HG03025 (cell line): Measurements from ENCODE around the gene CNIH1.
"Not testable (repeated sequence)": the region's sequence is repeated elsewhere in the genome, so short reads cannot be mapped to it uniquely, and the experiment has no call there.

Experiments
- ATAC-seq: cut with Tn5 transposase; IDR thresholded peaks from one replicate; pipeline ENCODE4 v1.9.1; 2021; ENCODE audit warnings: mild to moderate bottlenecking, moderate library complexity; ENCODE audit not compliant: unreplicated experiment, low FRiP score

The CNIH1 gene

GRCh38 chr14:54470701-54471100 is 29.5 kb upstream of the CNIH1 start:
- no peak for ATAC-seq

DNA sequence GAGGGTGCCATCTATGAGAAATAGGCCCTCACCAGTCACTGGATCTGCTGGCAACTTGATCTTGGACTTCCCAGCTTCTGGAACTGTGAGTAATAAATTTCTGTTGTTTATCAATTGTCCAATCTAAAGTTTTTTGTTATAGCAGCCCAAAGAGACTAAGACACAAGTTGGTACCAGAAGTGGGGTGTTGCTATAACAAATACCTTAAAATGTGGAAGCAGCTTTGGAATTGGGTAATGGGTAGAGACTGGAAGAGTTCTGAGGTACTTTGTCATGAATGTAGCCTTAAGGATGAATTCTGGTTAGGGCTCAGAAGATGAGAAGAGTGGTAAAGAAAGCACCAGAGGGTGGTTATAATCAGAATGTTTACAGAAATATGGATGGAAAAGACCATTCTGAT is 26.1 kb upstream of the CNIH1 start:
- no peak for ATAC-seq

DNA sequence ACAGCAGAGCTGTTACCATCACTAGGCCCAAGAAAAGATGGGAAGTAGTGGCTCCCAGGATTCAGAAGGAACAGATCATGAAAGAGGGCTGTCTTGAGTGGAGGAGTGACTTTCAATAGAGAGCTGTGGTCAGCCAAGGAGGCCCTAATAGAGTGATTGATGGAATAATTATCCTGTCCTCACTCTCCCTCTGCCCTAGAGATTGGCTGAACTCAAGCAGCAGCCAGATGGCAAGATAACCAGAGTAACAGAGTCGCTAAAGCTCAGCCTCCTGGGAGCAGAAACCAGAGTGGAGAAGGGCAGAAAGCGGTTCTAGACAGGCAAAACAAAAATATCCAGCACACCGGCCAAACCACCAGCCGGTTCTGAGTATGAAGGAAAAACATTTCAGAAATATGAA is 24.5 kb upstream of the CNIH1 start:
- ATAC-seq, result no peak

GRCh38 chr14:54462048-54462447 is 20.9 kb upstream of the CNIH1 start:
- ATAC-seq, result no peak

DNA sequence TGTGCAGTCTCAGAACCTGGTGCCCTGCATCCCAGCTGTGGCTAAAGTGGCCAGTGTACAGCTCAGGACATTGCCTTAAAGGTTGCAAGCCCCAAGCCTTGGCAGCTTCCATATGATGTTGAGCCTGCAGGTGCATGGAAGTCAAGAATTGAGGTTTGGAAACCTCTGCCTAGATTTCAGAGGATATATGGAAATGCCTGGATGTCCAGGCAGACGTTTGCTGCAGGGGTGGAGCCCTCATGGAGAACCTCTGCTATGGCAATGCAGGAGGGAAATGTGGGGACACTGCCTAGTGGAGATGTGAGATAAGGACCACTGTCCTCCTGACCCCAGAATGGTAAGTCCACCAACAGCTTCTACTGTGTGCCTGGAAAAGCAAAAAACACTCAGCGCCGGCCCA is 17.9 kb upstream of the CNIH1 start:
- no peak for ATAC-seq

GRCh38 chr14:54458536-54458935 is 17.4 kb upstream of the CNIH1 start:
- not testable (repeated sequence) for ATAC-seq

- no peak for ATAC-seq
Measured at GRCh38 chr14:54457609-54457996, 16.4 kb upstream of the CNIH1 start.

- not testable (repeated sequence) for ATAC-seq
Measured at GRCh38 chr14:54456820-54457608, 15.8 kb upstream of the CNIH1 start.

DNA sequence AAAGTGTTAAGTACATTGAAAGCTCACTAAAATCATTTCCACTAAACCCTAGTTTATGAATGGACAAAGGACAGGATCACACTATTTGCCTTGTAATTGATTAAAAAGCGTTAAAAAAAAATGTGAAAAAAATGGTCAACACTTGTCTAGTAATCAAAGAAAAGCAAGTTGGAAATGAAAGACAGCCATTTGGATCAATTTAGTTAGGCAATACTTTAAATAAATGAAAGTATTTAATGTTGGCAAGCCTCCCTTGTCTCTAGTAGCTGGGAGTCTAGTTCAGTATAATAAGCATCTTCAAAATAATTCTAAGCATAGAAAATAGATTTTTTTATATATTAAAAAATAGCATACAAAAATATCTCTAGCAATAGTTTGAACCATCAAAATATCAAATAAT is 14.2 kb upstream of the CNIH1 start:
- ATAC-seq, result no peak

GRCh38 chr14:54453990-54454389 is 12.8 kb upstream of the CNIH1 start:
- ATAC-seq, result not testable (repeated sequence)

DNA sequence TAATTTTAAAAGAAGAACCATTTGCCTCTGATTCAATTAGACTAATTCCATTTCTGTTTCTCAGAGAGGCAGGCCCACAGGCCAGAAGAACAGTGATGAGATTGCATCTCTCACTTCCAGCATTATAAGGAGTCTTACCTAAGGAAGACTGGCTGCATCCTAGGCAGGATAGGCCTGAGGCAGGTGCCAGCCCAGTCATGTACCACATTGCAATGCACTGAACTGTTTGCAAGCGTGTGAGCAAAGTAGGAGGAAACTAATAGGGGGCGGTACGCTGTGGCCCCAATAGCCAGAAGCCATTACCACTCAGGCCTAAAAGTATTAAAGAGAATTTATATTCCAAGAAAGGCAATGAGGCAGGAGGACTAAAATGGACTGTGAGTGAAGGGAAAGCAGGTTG is 12.1 kb upstream of the CNIH1 start:
- ATAC-seq, result no peak

GRCh38 chr14:54451961-54452360 is 10.8 kb upstream of the CNIH1 start:
- no peak for ATAC-seq

DNA sequence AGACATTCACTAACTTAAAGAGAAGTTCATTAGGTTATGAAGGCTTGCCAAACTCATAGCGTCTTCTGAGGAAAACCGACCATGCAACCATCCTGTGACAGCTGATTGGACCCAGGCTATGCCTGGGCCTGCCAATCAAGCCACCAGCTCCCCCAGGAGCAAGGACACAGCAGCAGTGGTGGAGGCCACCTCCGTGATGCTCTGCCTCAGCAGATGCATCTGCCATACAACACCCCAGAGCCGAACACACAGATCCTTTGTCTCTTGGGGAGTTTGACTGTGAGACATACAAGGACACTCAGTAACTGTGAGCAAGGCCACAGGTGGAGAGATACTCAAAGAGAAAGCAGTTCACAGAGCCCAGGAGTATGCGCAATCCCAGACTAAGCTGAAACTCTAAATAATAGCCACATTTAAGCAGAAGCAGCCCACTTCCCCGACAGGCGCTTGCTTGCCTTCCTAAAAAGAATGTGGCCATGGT is 10.0 kb upstream of the CNIH1 start:
- ATAC-seq, result no peak

- no peak for ATAC-seq
Measured at GRCh38 chr14:54450535-54450934, 9.4 kb upstream of the CNIH1 start.

DNA sequence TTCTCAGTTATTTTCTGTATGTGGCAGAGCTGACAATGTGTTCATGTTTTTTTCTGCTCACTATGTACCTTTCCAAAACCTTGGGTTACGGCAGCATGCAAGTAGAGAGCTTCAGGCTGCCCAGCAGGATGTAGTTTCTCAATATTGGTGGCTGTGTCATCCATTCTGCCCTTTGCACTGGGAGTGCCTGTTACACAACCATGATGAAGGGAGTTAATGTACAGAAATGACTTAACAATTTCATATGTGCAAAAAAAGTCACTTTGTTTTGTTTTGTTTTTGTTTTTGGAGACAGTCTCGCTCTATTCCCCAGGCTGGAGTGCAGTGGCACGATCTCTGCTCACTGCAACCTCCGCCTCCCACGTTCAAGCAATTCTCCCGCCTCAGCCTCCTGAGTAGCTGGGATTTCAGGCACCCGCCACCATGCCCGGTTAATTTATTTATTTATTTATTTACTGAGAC is 6.1 kb upstream of the CNIH1 start:
- no peak for ATAC-seq

- no peak for ATAC-seq
Measured at GRCh38 chr14:54446161-54446693, 5.1 kb upstream of the CNIH1 start.

DNA sequence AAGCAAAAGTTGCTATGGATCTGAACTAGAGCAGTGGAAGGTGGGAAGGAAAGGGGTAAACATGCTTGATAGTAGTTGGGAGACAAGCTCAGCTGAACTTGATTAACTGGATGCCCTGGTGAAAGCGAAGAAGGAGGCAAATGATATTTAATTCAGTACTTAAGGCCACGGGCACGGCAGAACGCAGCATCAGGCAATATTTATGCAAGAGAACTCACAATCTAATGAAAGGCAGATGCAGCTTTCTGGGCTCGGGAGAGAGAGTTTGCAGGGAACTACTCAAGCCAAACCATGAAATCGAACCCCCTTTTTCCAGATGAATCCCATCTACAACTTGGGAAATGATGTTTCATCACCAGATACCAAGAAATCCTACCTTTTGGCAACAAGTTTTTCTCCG is 3.5 kb upstream of the CNIH1 start:
- no peak for ATAC-seq

GRCh38 chr14:54443981-54444380 is 2.8 kb upstream of the CNIH1 start:
- ATAC-seq, result no peak

DNA sequence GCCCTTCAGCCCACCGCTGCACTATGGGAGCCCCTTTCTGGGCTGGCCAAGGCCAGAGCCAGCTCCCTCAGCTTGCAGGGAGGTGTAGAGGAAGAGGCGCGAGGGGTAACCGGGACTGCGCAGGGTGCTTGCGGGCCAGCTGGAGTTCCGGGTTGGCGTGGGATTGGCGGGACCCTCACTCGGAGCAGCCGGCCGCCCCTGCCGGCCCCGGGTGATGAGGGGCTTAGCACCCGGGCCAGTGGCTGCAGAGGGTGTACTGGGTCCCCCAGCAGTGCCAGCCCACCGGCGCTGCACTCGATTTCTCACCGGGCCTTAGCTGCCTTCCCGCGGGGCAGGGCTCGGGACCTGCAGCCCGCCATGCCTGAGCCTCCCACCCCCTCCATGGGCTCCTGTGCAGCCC is 1.8 kb upstream of the CNIH1 start:
- not testable (repeated sequence) for ATAC-seq

DNA sequence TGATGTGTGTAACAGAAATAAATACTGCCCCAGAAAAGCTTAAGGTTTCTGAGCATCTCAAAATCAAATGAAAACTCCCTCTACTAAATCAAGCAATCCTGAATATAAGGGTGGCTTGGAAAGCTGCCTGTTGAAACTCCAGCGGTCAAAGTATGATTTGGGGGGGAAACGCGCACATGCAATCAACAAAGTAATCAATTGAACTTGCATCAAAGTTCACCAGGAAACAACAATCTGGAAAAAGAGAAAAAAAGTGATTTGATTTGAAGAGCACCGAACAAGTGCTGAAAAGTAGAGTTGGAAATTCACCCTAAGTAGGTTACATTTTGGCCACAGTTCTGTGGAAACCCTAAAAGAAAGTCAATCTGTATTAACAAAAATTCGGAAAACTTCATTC is 700 bp downstream of the CNIH1 start:
- ATAC-seq, result no peak

DNA sequence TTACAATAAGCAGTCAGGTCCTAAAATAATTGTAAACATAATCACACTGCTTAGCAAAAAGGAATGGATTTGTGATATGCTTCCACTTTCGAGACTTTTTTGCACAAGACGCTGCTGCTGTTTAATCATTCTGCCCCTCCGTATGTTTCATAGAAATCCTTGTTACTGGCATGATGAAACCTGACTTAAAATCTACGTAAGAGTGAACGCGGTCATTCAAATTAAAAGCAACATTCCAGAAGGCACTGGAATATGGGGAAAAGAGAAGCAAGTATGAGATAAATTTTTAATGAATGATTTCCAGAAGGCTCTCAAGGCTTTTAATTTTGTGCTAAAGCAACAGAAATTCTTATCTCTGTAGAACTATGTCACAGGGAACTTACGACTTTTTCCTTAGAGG is 1.1 kb downstream of the CNIH1 start:
- ATAC-seq, result no peak

GRCh38 chr14:54438703-54439102 is 2.5 kb downstream of the CNIH1 start:
- ATAC-seq, result no peak
